Transverse colon (tissue), 3 donors: ENCODE data around the gene LHFPL6.

Experiments
- EP300 ChIP-seq: sonication (generic); formaldehyde crosslinking; IDR thresholded peaks from one replicate; pipeline ENCODE4 v1.6.1; 2017; ENCODE audit warnings: antibody characterized with exemption, low read depth
- POLR2A ChIP-seq: fragments of 450-650 bp; IDR thresholded peaks from one replicate; pipeline ENCODE4 v1.6.1; 2016; ENCODE audit warnings: antibody characterized with exemption, mild to moderate bottlenecking, moderate library complexity
- TF ChIP-seq, protein P1 (sequence below), 5 experiments: fragments of 200-600 bp in 3 of 5; fragments of 450-650 bp in 2 of 5; sonication (generic) in 3 of 5; IDR thresholded peaks; 1 replicate in 2 of 5; 2 replicates in 3 of 5; pipeline ENCODE4 v1.5.1; 2016 to 2017; ENCODE audit warnings: antibody characterized with exemption in 5 of 5, inconsistent platforms in 3 of 5, mild to moderate bottlenecking in 2 of 5, moderate library complexity in 1 of 5

DNA sequence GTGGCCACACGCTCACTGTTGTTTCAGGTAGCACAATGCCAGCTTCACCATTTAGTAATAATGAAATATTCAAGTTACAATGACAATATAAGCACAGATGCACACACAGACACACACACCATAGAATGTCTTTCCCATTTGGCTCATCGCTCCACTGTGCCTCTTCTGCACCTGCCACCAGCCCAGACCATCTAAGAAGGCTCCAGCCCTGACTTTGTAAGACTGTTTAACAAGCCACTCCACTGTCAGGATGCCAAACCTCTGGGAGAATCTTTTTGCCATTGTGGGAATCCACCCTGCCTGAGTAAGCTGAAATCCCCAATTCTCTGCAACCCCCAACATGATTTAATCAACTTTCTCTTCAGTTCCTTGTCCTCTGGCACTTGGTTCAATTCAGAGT is 60.6 kb downstream of the LHFPL6 start:
- TF ChIP-seq, protein P1, sequence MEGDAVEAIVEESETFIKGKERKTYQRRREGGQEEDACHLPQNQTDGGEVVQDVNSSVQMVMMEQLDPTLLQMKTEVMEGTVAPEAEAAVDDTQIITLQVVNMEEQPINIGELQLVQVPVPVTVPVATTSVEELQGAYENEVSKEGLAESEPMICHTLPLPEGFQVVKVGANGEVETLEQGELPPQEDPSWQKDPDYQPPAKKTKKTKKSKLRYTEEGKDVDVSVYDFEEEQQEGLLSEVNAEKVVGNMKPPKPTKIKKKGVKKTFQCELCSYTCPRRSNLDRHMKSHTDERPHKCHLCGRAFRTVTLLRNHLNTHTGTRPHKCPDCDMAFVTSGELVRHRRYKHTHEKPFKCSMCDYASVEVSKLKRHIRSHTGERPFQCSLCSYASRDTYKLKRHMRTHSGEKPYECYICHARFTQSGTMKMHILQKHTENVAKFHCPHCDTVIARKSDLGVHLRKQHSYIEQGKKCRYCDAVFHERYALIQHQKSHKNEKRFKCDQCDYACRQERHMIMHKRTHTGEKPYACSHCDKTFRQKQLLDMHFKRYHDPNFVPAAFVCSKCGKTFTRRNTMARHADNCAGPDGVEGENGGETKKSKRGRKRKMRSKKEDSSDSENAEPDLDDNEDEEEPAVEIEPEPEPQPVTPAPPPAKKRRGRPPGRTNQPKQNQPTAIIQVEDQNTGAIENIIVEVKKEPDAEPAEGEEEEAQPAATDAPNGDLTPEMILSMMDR (IDR thresholded peaks at IDR 0.05) = no peak
- TF ChIP-seq POLR2A (no peak), EP300 (no peak)
